Left lung (tissue), 10 donors: Measurements from ENCODE around the gene PCSK5. TPM values are rescaled to one million over a fixed set of nuclear protein-coding genes. Genes with fewer than 3 reads are reported as not detected.

Source experiments
- ATAC-seq: fragments of 200-7000 bp; cut with Tn5 transposase; one replicate; pipeline ENCODE4 v1.9.1; 2020; ENCODE audit warnings: moderate library complexity
- DNase-seq, 4 donors: peaks; one replicate each; pipeline ENCODE4 v3.0.0-alpha.2; 2013 to 2020
- H3K27ac ChIP-seq, 2 donors: fragments of 200-600 bp; sonication (generic) in 1 of 2; one replicate each; pipeline versions ENCODE4 v1.5.0 to v1.8.0; 2020 to 2021
- H3K27me3 ChIP-seq, 2 donors: fragments of 200-600 bp; sonication (generic) in 1 of 2; one replicate each; pipeline versions ENCODE4 v1.5.0 to v1.8.0; 2020 to 2021
- H3K36me3 ChIP-seq, 2 donors: fragments of 200-600 bp; sonication (generic) in 1 of 2; one replicate each; pipeline versions ENCODE4 v1.5.0 to v1.8.0; 2020 to 2021
- H3K4me1 ChIP-seq, 2 donors: fragments of 200-600 bp; one replicate each; pipeline ENCODE4 v1.8.0; 2021
- H3K4me3 ChIP-seq, 2 donors: fragments of 200-600 bp; sonication (generic) in 1 of 2; one replicate each; pipeline versions ENCODE4 v1.5.0 to v1.8.0; 2020 to 2021; ENCODE audit warnings: mild to moderate bottlenecking in 1 of 2
- H3K9me3 ChIP-seq, 2 donors: fragments of 200-600 bp; sonication (generic) in 1 of 2; one replicate each; pipeline versions ENCODE4 v1.5.0 to v1.8.0; 2020 to 2021
- CTCF ChIP-seq, 2 donors: fragments of 200-600 bp; sonication (generic) in 1 of 2; IDR thresholded peaks; one replicate each; pipeline versions ENCODE4 v1.5.0 to v1.8.0; 2021; ENCODE audit warnings: antibody characterized with exemption in 2 of 2
- intact Hi-C, 2 donors: fragments of 100-400 bp; cut with DNase I; formaldehyde crosslinking; loops; one replicate each; pipeline versions ENCODE4 v1.11.2 to v1.14.2; 2022
- polyA plus RNA-seq, 6 donors: library from polyadenylated mRNA; unstranded; fragments of 120-200 nt; gene quantifications; one replicate each; pipeline ENCODE4 v1.2.1, GENCODE V29; 2013; ENCODE audit not compliant: insufficient read length in 6 of 6
- total RNA-seq, 2 donors: library from RNA; stranded (reverse); fragmentation: NEBNext Ultra II Directional; extraction: Animal tissue kit (Norgen Biotek cat#: 25700); gene quantifications; one replicate each; pipeline ENCODE4 v1.2.1, GENCODE V29; 2021
- donor health status: DM: no; HTN: yes; CAD: no.
- donor health status: DM: no; HTN: no; CAD: no.

The PCSK5 gene
- total and polyA plus RNA-seq, 8 donors: 6.8 to 20.3 (median 11.3) TPM

GRCh38 chr9:76341616-76342015 lies 451.1 kb downstream of the PCSK5 start:
- H3K27ac ChIP-seq: no peak overlapping the region
- ATAC-seq (no peak), DNase-seq (no peak)
- no peak for TF ChIP-seq CTCF (IDR thresholded peaks at IDR 0.05)
- no peaks in the 10 kb centered on the region for H3K9me3 ChIP-seq
- no peak overlapping the region for H3K4me3 ChIP-seq
- no peaks in the 10 kb centered on the region for H3K36me3 ChIP-seq
- intact Hi-C loops: no loop called here
- no peaks in the 10 kb centered on the region for H3K4me1 ChIP-seq
- no peaks in the 10 kb centered on the region for H3K27me3 ChIP-seq

GRCh38 chr9:76342201-76342600 lies 451.7 kb downstream of the PCSK5 start:
- no peaks in the 10 kb centered on the region for H3K4me1 ChIP-seq
- H3K36me3 ChIP-seq: no peaks in the 10 kb centered on the region
- no peak for TF ChIP-seq CTCF (IDR thresholded peaks at IDR 0.05)
- no peak for ATAC-seq
- H3K27ac ChIP-seq: no peak overlapping the region
- no peaks in the 10 kb centered on the region for H3K27me3 ChIP-seq
- no peak overlapping the region for H3K4me3 ChIP-seq
- DNase-seq: no peak
- no peaks in the 10 kb centered on the region for H3K9me3 ChIP-seq
- intact Hi-C loops: no loop called here

- Histone ChIP-seq H3K4me3 (no peak overlapping the region), H3K36me3 (no peaks in the 10 kb centered on the region), H3K27me3 (no peaks in the 10 kb centered on the region), H3K27ac (no peak overlapping the region), H3K4me1 (no peaks in the 10 kb centered on the region), H3K9me3 (no peaks in the 10 kb centered on the region)
- intact Hi-C loops: no loop called here
- ATAC-seq (no peak), DNase-seq (no peak)
- TF ChIP-seq CTCF (IDR thresholded peaks at IDR 0.05): no peak
Observed at GRCh38 chr9:76342858-76343257, 452.4 kb downstream of the PCSK5 start.

GRCh38 chr9:76349865-76350264 lies 459.4 kb downstream of the PCSK5 start:
- Histone ChIP-seq H3K4me3 (no peak overlapping the region), H3K27ac (no peak overlapping the region), H3K36me3 (no peaks in the 10 kb centered on the region), H3K4me1 (no peaks in the 10 kb centered on the region), H3K27me3 (no peaks in the 10 kb centered on the region), H3K9me3 (no peaks in the 10 kb centered on the region)
- no peak for ATAC-seq
- intact Hi-C loops: no loop called here
- no peak for TF ChIP-seq CTCF (IDR thresholded peaks at IDR 0.05)
- DNase-seq: no peak

- TF ChIP-seq CTCF (IDR thresholded peaks at IDR 0.05): no peak
- Histone ChIP-seq H3K27me3 (no peaks in the 10 kb centered on the region), H3K4me1 (no peaks in the 10 kb centered on the region), H3K4me3 (no peak overlapping the region), H3K27ac (no peak overlapping the region), H3K36me3 (no peaks in the 10 kb centered on the region), H3K9me3 (no peaks in the 10 kb centered on the region)
- DNase-seq (no peak), ATAC-seq (no peak)
- intact Hi-C loops: no loop called here
Observed at GRCh38 chr9:76351006-76351405, 460.5 kb downstream of the PCSK5 start.
